GM12878 (cell line): Measurements from ENCODE around the gene IER5L. TPM values are rescaled to one million over a fixed set of nuclear protein-coding genes. Genes with fewer than 3 reads are reported as not detected.
A peak's percentile ranks its signal among the peaks of the same experiment; 100 is the strongest.

Experiments used
- BCL3 ChIP-seq: IDR thresholded peaks from 2 replicates; pipeline ENCODE4 v1.6.1; 2011; ENCODE audit warnings: borderline replicate concordance, low read depth, mild to moderate bottlenecking, moderate library complexity, low read length; ENCODE audit not compliant: insufficient read depth, poor library complexity, severe bottlenecking
- DPF2 ChIP-seq: fragments of 450-650 bp; IDR thresholded peaks from 2 replicates; pipeline ENCODE4 v1.6.1; 2017; ENCODE audit warnings: mild to moderate bottlenecking
- HCFC1 ChIP-seq: fragments of 150-350 bp; IDR thresholded peaks from 2 replicates; pipeline ENCODE4 v1.6.1; 2014; ENCODE audit warnings: low read length
- HDGF ChIP-seq: fragments of 450-650 bp; IDR thresholded peaks from 2 replicates; pipeline ENCODE4 v1.6.1; 2016; ENCODE audit warnings: antibody characterized with exemption
- IRF3 ChIP-seq: fragments of 450-650 bp; IDR thresholded peaks from 2 replicates; pipeline ENCODE4 v1.6.1; 2014; ENCODE audit warnings: mild to moderate bottlenecking
- KDM1A ChIP-seq: fragments of 200-600 bp; sonication (generic); IDR thresholded peaks from 2 replicates; pipeline ENCODE4 v1.6.1; 2016; ENCODE audit warnings: borderline replicate concordance
- KLF5 ChIP-seq: fragments of 450-650 bp; IDR thresholded peaks from 2 replicates; pipeline ENCODE4 v1.6.1; 2014; ENCODE audit warnings: mild to moderate bottlenecking; ENCODE audit not compliant: partially characterized antibody
- MEF2B ChIP-seq: fragments of 450-650 bp; IDR thresholded peaks from 2 replicates; pipeline ENCODE4 v1.6.1; 2018; ENCODE audit warnings: mild to moderate bottlenecking, moderate library complexity; ENCODE audit not compliant: partially characterized antibody, poor library complexity, severe bottlenecking
- MTA2 ChIP-seq: fragments of 450-650 bp; IDR thresholded peaks from 2 replicates; pipeline ENCODE4 v1.6.1; 2016; ENCODE audit warnings: low read depth, mild to moderate bottlenecking, moderate library complexity
- POU2F2 ChIP-seq: IDR thresholded peaks from 3 replicates; pipeline ENCODE4 v1.6.1; 2011; ENCODE audit warnings: low read depth, mild to moderate bottlenecking, low read length, borderline replicate concordance
- RBBP5 ChIP-seq: fragments of 200-600 bp; sonication (generic); conservative IDR thresholded peaks from 2 replicates; pipeline ENCODE4 v1.6.1; 2016
- RELB ChIP-seq: fragments of 450-650 bp; IDR thresholded peaks from 2 replicates; pipeline ENCODE4 v1.6.1; 2017; ENCODE audit warnings: low read depth, mild to moderate bottlenecking, moderate library complexity
- RUNX3 ChIP-seq: IDR thresholded peaks from 2 replicates; pipeline ENCODE4 v1.6.1; 2012; ENCODE audit warnings: low read length, inconsistent platforms
- SMARCA5 ChIP-seq: fragments of 450-650 bp; IDR thresholded peaks from 2 replicates; pipeline ENCODE4 v1.6.1; 2017; ENCODE audit warnings: mild to moderate bottlenecking
- STAT1 ChIP-seq: fragments of 450-650 bp; conservative IDR thresholded peaks from 2 replicates; pipeline ENCODE4 v1.6.1; 2014; ENCODE audit warnings: antibody characterized with exemption, mild to moderate bottlenecking
- WRNIP1 ChIP-seq: IDR thresholded peaks from 2 replicates; pipeline ENCODE4 v1.6.1; 2011; ENCODE audit warnings: low read depth, low read length, improper control_type of control experiment, borderline replicate concordance
- ZBED1 ChIP-seq: IDR thresholded peaks from 2 replicates; pipeline ENCODE4 v1.6.1; 2016; ENCODE audit warnings: borderline replicate concordance
- ZNF217 ChIP-seq: fragments of 450-650 bp; IDR thresholded peaks from 2 replicates; pipeline ENCODE4 v1.6.1; 2017; ENCODE audit warnings: antibody characterized with exemption, mild to moderate bottlenecking
- ZNF274 ChIP-seq: IDR thresholded peaks from one replicate; pipeline ENCODE4 v1.8.0; 2011; ENCODE audit not compliant: insufficient read length, insufficient read depth
- ZNF592 ChIP-seq: fragments of 450-650 bp; IDR thresholded peaks from 2 replicates; pipeline ENCODE4 v1.6.1; 2017; ENCODE audit warnings: mild to moderate bottlenecking, moderate library complexity
- ZNF622 ChIP-seq: fragments of 450-650 bp; IDR thresholded peaks from 2 replicates; pipeline ENCODE4 v1.6.1; 2017; ENCODE audit warnings: mild to moderate bottlenecking, inconsistent platforms
- polyA plus RNA-seq, 11 experiments: library from polyadenylated mRNA; depleted of rRNA in 4 of 11; unstranded in 6 of 11; stranded (reverse) in 5 of 11; fragments of >200 nt; fragmentation: Nextera tagmentation in 4 of 11; fragmentation: Illumina TruSeq in 1 of 11; extraction: Ambion mirVana in 4 of 11; extraction: Trizol in 1 of 11; gene quantifications; 1 replicate in 1 of 11; 2 replicates in 10 of 11; pipeline versions ENCODE4 v1.2.1 to v1.2.3, GENCODE V29; 2011 to 2016; ENCODE audit warnings: inconsistent platforms in 2 of 11, missing spikeins in 2 of 11, low read depth in 1 of 11
- total RNA-seq, 4 experiments: library from RNA; depleted of rRNA in 3 of 4; stranded (reverse); fragments of >200 nt in 3 of 4; fragmentation: Illumina TruSeq in 1 of 4; extraction: Trizol in 1 of 4; gene quantifications; 2 replicates each; pipeline versions ENCODE4 v1.2.1 to v1.2.3, GENCODE V29; 2013 to 2021
- TF ChIP-seq, protein P1 (sequence below): fragments of 450-650 bp; IDR thresholded peaks from 2 replicates; pipeline ENCODE4 v1.6.1; 2017; ENCODE audit warnings: borderline replicate concordance

Gene IER5L
- total and polyA plus RNA-seq, 10 of the 15 experiments (the other 5 are each of a cell fraction or from before 2014, with no cell fraction given) = 0.04 to 1.4 (median 0.17) TPM

- no peak for TF ChIP-seq ZNF592
- peak; percentile 41; the same call in 1 of the 2 replicates for TF ChIP-seq MTA2
- peak; percentile 27; the same call in 1 of the 2 replicates for TF ChIP-seq DPF2
- no peak for TF ChIP-seq RBBP5
- TF ChIP-seq, protein P1, sequence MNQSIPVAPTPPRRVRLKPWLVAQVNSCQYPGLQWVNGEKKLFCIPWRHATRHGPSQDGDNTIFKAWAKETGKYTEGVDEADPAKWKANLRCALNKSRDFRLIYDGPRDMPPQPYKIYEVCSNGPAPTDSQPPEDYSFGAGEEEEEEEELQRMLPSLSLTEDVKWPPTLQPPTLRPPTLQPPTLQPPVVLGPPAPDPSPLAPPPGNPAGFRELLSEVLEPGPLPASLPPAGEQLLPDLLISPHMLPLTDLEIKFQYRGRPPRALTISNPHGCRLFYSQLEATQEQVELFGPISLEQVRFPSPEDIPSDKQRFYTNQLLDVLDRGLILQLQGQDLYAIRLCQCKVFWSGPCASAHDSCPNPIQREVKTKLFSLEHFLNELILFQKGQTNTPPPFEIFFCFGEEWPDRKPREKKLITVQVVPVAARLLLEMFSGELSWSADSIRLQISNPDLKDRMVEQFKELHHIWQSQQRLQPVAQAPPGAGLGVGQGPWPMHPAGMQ = no peak
- TF ChIP-seq HDGF = no peak
- TF ChIP-seq WRNIP1 = no peak
- no peak for TF ChIP-seq POU2F2
- 0 out of 2 replicates have a peak, but pooled peaks have one; percentile 28 for TF ChIP-seq SMARCA5
- no peak for TF ChIP-seq ZNF622
- TF ChIP-seq KLF5 = no peak
- no peak for TF ChIP-seq IRF3
- no peak for TF ChIP-seq STAT1
- TF ChIP-seq MEF2B = peak; percentile 13
- no peak for TF ChIP-seq ZNF217
- TF ChIP-seq BCL3 = no peak
- peak; percentile 64; the same call in 1 of the 2 replicates for TF ChIP-seq RELB
- TF ChIP-seq KDM1A = no peak
- peak; percentile 81 for TF ChIP-seq HCFC1
- TF ChIP-seq ZNF274 = no peak
- TF ChIP-seq ZBED1 = no peak
- TF ChIP-seq RUNX3 = peak; percentile 54
These were observed 2.0 kb downstream of the IER5L start (continued) for GRCh38 chr9:129175825-129176633.
